Left kidney (tissue), 2 donors: ENCODE measurements around the gene CTSH. TPM values are rescaled to one million over a fixed set of nuclear protein-coding genes. Genes with fewer than 3 reads are reported as not detected.
"Not testable (repeated sequence)": the region's sequence is repeated elsewhere in the genome, so short reads cannot be mapped to it uniquely, and the experiment has no call there.

ENCODE experiments used
- DNase-seq: peaks from one replicate; pipeline ENCODE4 v3.0.0-alpha.2; 2013
- polyA plus RNA-seq: library from polyadenylated mRNA; unstranded; fragments of 120-200 nt; gene quantifications from one replicate; pipeline ENCODE4 v1.2.1, GENCODE V29; 2013; ENCODE audit not compliant: insufficient read length

CTSH gene
- polyA plus RNA-seq, 1 donor: 125 TPM

GRCh38 chr15:78946493-78946892 is 1.6 kb upstream of the CTSH start:
- DNase-seq: no peak

- no peak for DNase-seq
Measured at GRCh38 chr15:78944202-78944625, 632 bp downstream of the CTSH start.

- no peak for DNase-seq
Measured at GRCh38 chr15:78943692-78944091, 1.2 kb downstream of the CTSH start.

GRCh38 chr15:78942741-78943140 is 2.1 kb downstream of the CTSH start:
- no peak for DNase-seq

GRCh38 chr15:78938658-78939488 is 6.0 kb downstream of the CTSH start:
- DNase-seq: no peak

GRCh38 chr15:78937132-78937739 is 7.6 kb downstream of the CTSH start:
- DNase-seq: no peak

GRCh38 chr15:78934655-78935023 is 10.2 kb downstream of the CTSH start:
- no peak for DNase-seq

- no peak for DNase-seq
Measured at GRCh38 chr15:78933823-78934654, 10.8 kb downstream of the CTSH start.

- no peak for DNase-seq
Measured at GRCh38 chr15:78933187-78933822, 11.5 kb downstream of the CTSH start.

- no peak for DNase-seq
Measured at GRCh38 chr15:78932258-78932808, 12.5 kb downstream of the CTSH start.

- DNase-seq: no peak
Measured at GRCh38 chr15:78931439-78932257, 13.2 kb downstream of the CTSH start.

- no peak for DNase-seq
Measured at GRCh38 chr15:78930577-78931388, 14.1 kb downstream of the CTSH start.

GRCh38 chr15:78929536-78930264 is 15.1 kb downstream of the CTSH start:
- DNase-seq: no peak

- DNase-seq: no peak
Measured at GRCh38 chr15:78928616-78929093, 16.2 kb downstream of the CTSH start.

GRCh38 chr15:78928176-78928575 is 16.7 kb downstream of the CTSH start:
- DNase-seq: not testable (repeated sequence)

GRCh38 chr15:78927077-78927790 is 17.6 kb downstream of the CTSH start:
- DNase-seq: no peak

GRCh38 chr15:78925956-78926743 is 18.7 kb downstream of the CTSH start:
- no peak for DNase-seq
